IPS-20b (cell line): ENCODE results near the gene FAM9A.
"Not testable (repeated sequence)": the region's sequence is repeated elsewhere in the genome, so short reads cannot be mapped to it uniquely, and the experiment has no call there.

ENCODE experiments used
- H3K27ac ChIP-seq: one replicate; pipeline ENCODE4 v1.5.1; 2013; ENCODE audit warnings: low read length
- H3K27me3 ChIP-seq: 2 replicates; pipeline ENCODE4 v1.6.1; 2013; ENCODE audit warnings: mild to moderate bottlenecking, low read length, inconsistent platforms; ENCODE audit not compliant: insufficient read depth
- H3K36me3 ChIP-seq: 2 replicates; pipeline ENCODE4 v1.6.1; 2013; ENCODE audit warnings: low read depth, mild to moderate bottlenecking, inconsistent platforms, low read length, moderate library complexity; ENCODE audit not compliant: insufficient read depth
- H3K4me1 ChIP-seq: 2 replicates; pipeline ENCODE4 v1.6.1; 2013; ENCODE audit warnings: mild to moderate bottlenecking, control low read depth, inconsistent platforms, low read length, moderate library complexity; ENCODE audit not compliant: insufficient read depth
- H3K4me3 ChIP-seq: 2 replicates; pipeline ENCODE4 v1.5.1; 2013; ENCODE audit warnings: mild to moderate bottlenecking, low read length, inconsistent platforms
- H3K9ac ChIP-seq: 2 replicates; pipeline ENCODE4 v1.6.1; 2013; ENCODE audit warnings: low read depth, mild to moderate bottlenecking, inconsistent platforms, low read length, moderate library complexity
- H3K9me3 ChIP-seq: 2 replicates; pipeline ENCODE4 v1.6.1; 2013; ENCODE audit warnings: mild to moderate bottlenecking, low read depth, low read length, inconsistent platforms; ENCODE audit not compliant: insufficient read depth

FAM9A gene

GRCh38 chrX:8832582-8833378 lies 31.6 kb upstream of the FAM9A start:
- Histone ChIP-seq H3K9ac (no peak overlapping the region), H3K36me3 (no peaks in the 10 kb centered on the region), H3K9me3 (no peaks in the 10 kb centered on the region), H3K4me3 (no peak overlapping the region), H3K27me3 (no peaks in the 10 kb centered on the region), H3K27ac (no peak overlapping the region), H3K4me1 (no peaks in the 10 kb centered on the region)

GRCh38 chrX:8823698-8824097 lies 22.5 kb upstream of the FAM9A start:
- no peaks in the 10 kb centered on the region for H3K36me3 ChIP-seq
- H3K9me3 ChIP-seq = no peaks in the 10 kb centered on the region
- no peak overlapping the region for H3K27ac ChIP-seq
- peaks cover 6% of the 10 kb centered on the region; the same call in 1 of the 2 replicates for H3K4me1 ChIP-seq
- no peak overlapping the region for H3K4me3 ChIP-seq
- no peak overlapping the region for H3K9ac ChIP-seq
- H3K27me3 ChIP-seq = no peaks in the 10 kb centered on the region

- H3K4me3 ChIP-seq = no peak overlapping the region
- no peaks in the 10 kb centered on the region for H3K27me3 ChIP-seq
- H3K4me1 ChIP-seq = peaks cover 6% of the 10 kb centered on the region; the same call in 1 of the 2 replicates
- H3K9me3 ChIP-seq = no peaks in the 10 kb centered on the region
- H3K36me3 ChIP-seq = no peaks in the 10 kb centered on the region
- no peak overlapping the region for H3K27ac ChIP-seq
- no peak overlapping the region for H3K9ac ChIP-seq
Measured at GRCh38 chrX:8822002-8822401, 20.8 kb upstream of the FAM9A start.

- Histone ChIP-seq H3K9me3 (no peaks in the 10 kb centered on the region), H3K9ac (no peak overlapping the region), H3K27me3 (no peaks in the 10 kb centered on the region), H3K36me3 (no peaks in the 10 kb centered on the region), H3K4me1 (peaks cover 6% of the 10 kb centered on the region; the same call in 1 of the 2 replicates), H3K27ac (no peak overlapping the region), H3K4me3 (no peak overlapping the region)
Measured at GRCh38 chrX:8820910-8821527, 19.8 kb upstream of the FAM9A start.

GRCh38 chrX:8815460-8816065 lies 14.4 kb upstream of the FAM9A start:
- Histone ChIP-seq H3K4me3 (no peak overlapping the region), H3K9ac (no peak overlapping the region), H3K36me3 (no peaks in the 10 kb centered on the region), H3K27me3 (no peaks in the 10 kb centered on the region), H3K4me1 (no peaks in the 10 kb centered on the region), H3K27ac (no peak overlapping the region), H3K9me3 (no peaks in the 10 kb centered on the region)

GRCh38 chrX:8813036-8813435 lies 11.9 kb upstream of the FAM9A start:
- H3K27me3 ChIP-seq = no peaks in the 10 kb centered on the region
- no peaks in the 10 kb centered on the region for H3K36me3 ChIP-seq

GRCh38 chrX:8811611-8812010 lies 10.4 kb upstream of the FAM9A start:
- no peaks in the 10 kb centered on the region for H3K9me3 ChIP-seq
- H3K27ac ChIP-seq = no peak overlapping the region
- no peaks in the 10 kb centered on the region for H3K36me3 ChIP-seq
- no peak overlapping the region for H3K4me3 ChIP-seq
- H3K27me3 ChIP-seq = no peaks in the 10 kb centered on the region
- H3K4me1 ChIP-seq = no peaks in the 10 kb centered on the region
- no peak overlapping the region for H3K9ac ChIP-seq

More at GRCh38 chrX:8813036-8813435, 11.9 kb upstream of the FAM9A start:
- H3K4me1 ChIP-seq = no peaks in the 10 kb centered on the region
- no peak overlapping the region for H3K9ac ChIP-seq
- no peak overlapping the region for H3K4me3 ChIP-seq
- no peaks in the 10 kb centered on the region for H3K9me3 ChIP-seq
- H3K27ac ChIP-seq = no peak overlapping the region

- Histone ChIP-seq H3K27me3 (no peaks in the 10 kb centered on the region), H3K9me3 (no peaks in the 10 kb centered on the region), H3K27ac (no peak overlapping the region), H3K4me1 (no peaks in the 10 kb centered on the region), H3K4me3 (no peak overlapping the region), H3K9ac (no peak overlapping the region), H3K36me3 (no peaks in the 10 kb centered on the region)
Measured at GRCh38 chrX:8808661-8809060, 7.5 kb upstream of the FAM9A start.

GRCh38 chrX:8805974-8806373 lies 4.8 kb upstream of the FAM9A start:
- no peaks in the 10 kb centered on the region for H3K27me3 ChIP-seq
- no peaks in the 10 kb centered on the region for H3K36me3 ChIP-seq
- no peaks in the 10 kb centered on the region for H3K9me3 ChIP-seq

GRCh38 chrX:8805046-8805445 lies 3.9 kb upstream of the FAM9A start:
- Histone ChIP-seq H3K36me3 (no peaks in the 10 kb centered on the region), H3K4me3 (no peak overlapping the region), H3K27ac (no peak overlapping the region), H3K4me1 (no peaks in the 10 kb centered on the region), H3K27me3 (no peaks in the 10 kb centered on the region), H3K9ac (no peak overlapping the region), H3K9me3 (no peaks in the 10 kb centered on the region)

More at GRCh38 chrX:8805974-8806373, 4.8 kb upstream of the FAM9A start:
- Histone ChIP-seq H3K4me1 (no peaks in the 10 kb centered on the region), H3K4me3 (no peak overlapping the region), H3K9ac (no peak overlapping the region), H3K27ac (no peak overlapping the region)

GRCh38 chrX:8803326-8803725 lies 2.1 kb upstream of the FAM9A start:
- Histone ChIP-seq H3K9me3 (no peaks in the 10 kb centered on the region), H3K36me3 (no peaks in the 10 kb centered on the region), H3K4me1 (no peaks in the 10 kb centered on the region), H3K27ac (no peak overlapping the region), H3K27me3 (no peaks in the 10 kb centered on the region), H3K9ac (no peak overlapping the region), H3K4me3 (no peak overlapping the region)

- H3K4me3 ChIP-seq, H3K27ac ChIP-seq, H3K36me3 ChIP-seq, H3K4me1 ChIP-seq, H3K27me3 ChIP-seq, H3K9me3 ChIP-seq, H3K9ac ChIP-seq: not testable (repeated sequence)
Measured at GRCh38 chrX:8800351-8800750, 832 bp downstream of the FAM9A start.
